Liver (tissue), 9 donors: ENCODE measurements around the gene CACNB1. TPM values are rescaled to one million over a fixed set of nuclear protein-coding genes. Genes with fewer than 3 reads are reported as not detected.

Source experiments
- DNase-seq: peaks from one replicate; pipeline ENCODE4 v3.0.0-alpha.2; 2017; ENCODE audit warnings: low spot score
- H3K27ac ChIP-seq, 2 donors: one replicate each; pipeline ENCODE4 v1.7.0; 2013; ENCODE audit warnings: inconsistent platforms in 2 of 2, low read length in 2 of 2, control low read depth in 1 of 2, low read depth in 1 of 2, mild to moderate bottlenecking in 1 of 2
- H3K27me3 ChIP-seq, 4 donors: one replicate each; pipeline versions ENCODE4 v1.6.1 to v1.7.0; 2013; ENCODE audit warnings: low read length in 3 of 4, inconsistent platforms in 1 of 4, mild to moderate bottlenecking in 1 of 4, moderate library complexity in 1 of 4; ENCODE audit not compliant: control insufficient read depth in 4 of 4, insufficient read depth in 4 of 4
- H3K36me3 ChIP-seq, 4 donors: one replicate each; pipeline versions ENCODE4 v1.6.1 to v1.7.0; 2013; ENCODE audit warnings: low read length in 3 of 4, mild to moderate bottlenecking in 3 of 4, low read depth in 1 of 4, moderate library complexity in 1 of 4; ENCODE audit not compliant: control insufficient read depth in 4 of 4, insufficient read depth in 3 of 4
- H3K4me1 ChIP-seq, 4 donors: one replicate each; pipeline versions ENCODE4 v1.6.1 to v1.7.0; 2013; ENCODE audit warnings: low read length in 3 of 4, mild to moderate bottlenecking in 3 of 4, moderate library complexity in 1 of 4; ENCODE audit not compliant: control insufficient read depth in 4 of 4, insufficient read depth in 4 of 4
- H3K4me3 ChIP-seq, 3 donors: one replicate each; pipeline versions ENCODE4 v1.6.1 to v1.7.0; 2013; ENCODE audit warnings: low read length in 3 of 3, control low read depth in 1 of 3, low read depth in 1 of 3, mild to moderate bottlenecking in 1 of 3
- H3K9ac ChIP-seq, 2 donors: one replicate each; pipeline ENCODE4 v1.7.0; 2013; ENCODE audit warnings: low read length in 2 of 2, mild to moderate bottlenecking in 2 of 2, moderate library complexity in 2 of 2, control low read depth in 1 of 2, low read depth in 1 of 2
- H3K9me3 ChIP-seq, 4 donors: one replicate each; pipeline versions ENCODE4 v1.6.1 to v1.7.0; 2013; ENCODE audit warnings: low read length in 3 of 4; ENCODE audit not compliant: control insufficient read depth in 4 of 4
- EGR1 ChIP-seq, 2 donors: IDR thresholded peaks; 2 replicates each; pipeline ENCODE4 v1.6.1; 2016 to 2018; ENCODE audit warnings: antibody characterized with exemption in 2 of 2, low read depth in 2 of 2
- FOXA1 ChIP-seq: IDR thresholded peaks from 2 replicates; pipeline ENCODE4 v1.6.1; 2016; ENCODE audit warnings: antibody characterized with exemption
- FOXA2 ChIP-seq: IDR thresholded peaks from 2 replicates; pipeline ENCODE4 v1.6.1; 2016; ENCODE audit warnings: antibody characterized with exemption
- GABPA ChIP-seq, 2 donors: IDR thresholded peaks in 1 of 2; conservative IDR thresholded peaks in 1 of 2; 2 replicates each; pipeline ENCODE4 v1.6.1; 2016; ENCODE audit warnings: antibody characterized with exemption in 2 of 2, mild to moderate bottlenecking in 1 of 2, moderate library complexity in 1 of 2
- HNF4A ChIP-seq, 2 donors: conservative IDR thresholded peaks; 2 replicates each; pipeline ENCODE4 v1.6.1; 2016; ENCODE audit warnings: antibody characterized with exemption in 2 of 2, mild to moderate bottlenecking in 2 of 2
- HNF4G ChIP-seq: IDR thresholded peaks from 2 replicates; pipeline ENCODE4 v1.6.1; 2016; ENCODE audit warnings: antibody characterized with exemption
- JUND ChIP-seq, 2 donors: IDR thresholded peaks; 2 replicates each; pipeline ENCODE4 v1.6.1; 2016; ENCODE audit warnings: antibody characterized with exemption in 2 of 2
- NR2F2 ChIP-seq: IDR thresholded peaks from 2 replicates; pipeline ENCODE4 v1.6.1; 2016; ENCODE audit warnings: antibody characterized with exemption
- RAD21 ChIP-seq, 2 donors: IDR thresholded peaks; 2 replicates each; pipeline ENCODE4 v1.6.1; 2016; ENCODE audit warnings: antibody characterized with exemption in 2 of 2, mild to moderate bottlenecking in 2 of 2
- RXRA ChIP-seq, 2 donors: IDR thresholded peaks; 2 replicates each; pipeline ENCODE4 v1.6.1; 2017 to 2018; ENCODE audit warnings: antibody characterized with exemption in 2 of 2, mild to moderate bottlenecking in 1 of 2
- SP1 ChIP-seq: IDR thresholded peaks from 2 replicates; pipeline ENCODE4 v1.6.1; 2018; ENCODE audit warnings: antibody characterized with exemption, mild to moderate bottlenecking
- TAF1 ChIP-seq: conservative IDR thresholded peaks from 2 replicates; pipeline ENCODE4 v1.6.1; 2016; ENCODE audit warnings: antibody characterized with exemption, mild to moderate bottlenecking
- YY1 ChIP-seq: IDR thresholded peaks from 2 replicates; pipeline ENCODE4 v1.6.1; 2016; ENCODE audit warnings: antibody characterized with exemption, mild to moderate bottlenecking
- WGBS: extraction: QIAGEN DNeasy Blood & Tissue Kit; methylation state at CpG from one replicate; pipeline ENCODE4 v1.1.7; 2013; 5-methylcytosine and 5-hydroxymethylcytosine counted together
- polyA plus RNA-seq, 2 donors: library from polyadenylated mRNA; stranded (reverse) in 1 of 2; unstranded in 1 of 2; fragments of 200-250 nt in 1 of 2; fragments of >200 nt in 1 of 2; fragmentation: Nextera tagmentation in 1 of 2; extraction: Ambion mirVana in 1 of 2; gene quantifications; one replicate each; pipeline versions ENCODE4 v1.2.1 to v1.2.3, GENCODE V29; 2013 to 2015
- total RNA-seq, 2 donors: library from RNA; depleted of rRNA; stranded (reverse); fragments of >200 nt; gene quantifications; one replicate each; pipeline ENCODE4 v1.2.3, GENCODE V29; 2014
- TF ChIP-seq, protein P1 (sequence below): IDR thresholded peaks from 2 replicates; pipeline ENCODE4 v1.6.1; 2016; ENCODE audit warnings: antibody characterized with exemption
- TF ChIP-seq, protein P2 (sequence below): IDR thresholded peaks from 2 replicates; pipeline ENCODE4 v1.6.1; 2016; ENCODE audit warnings: antibody characterized with exemption
- TF ChIP-seq, protein P3 (sequence below): IDR thresholded peaks from 2 replicates; pipeline ENCODE4 v1.6.1; 2016; ENCODE audit warnings: antibody characterized with exemption
- TF ChIP-seq, protein P4 (sequence below): IDR thresholded peaks from 2 replicates; pipeline ENCODE4 v1.6.1; 2016; ENCODE audit warnings: antibody characterized with exemption, mild to moderate bottlenecking
- TF ChIP-seq, protein P5 (sequence below): fragments of 150-350 bp; IDR thresholded peaks from 2 replicates; pipeline ENCODE4 v1.5.1; 2017; ENCODE audit warnings: improper control_type of control experiment, low read depth, low read length; ENCODE audit not compliant: missing input control
- donor health status: healthy.
- donor health status: healthy.
- donor health status: healthy.
- donor health status: healthy.
- donor health status: healthy.

The CACNB1 gene
- total and polyA plus RNA-seq, 4 donors: 0.05 to 1.3 (median 0.26) TPM

DNA sequence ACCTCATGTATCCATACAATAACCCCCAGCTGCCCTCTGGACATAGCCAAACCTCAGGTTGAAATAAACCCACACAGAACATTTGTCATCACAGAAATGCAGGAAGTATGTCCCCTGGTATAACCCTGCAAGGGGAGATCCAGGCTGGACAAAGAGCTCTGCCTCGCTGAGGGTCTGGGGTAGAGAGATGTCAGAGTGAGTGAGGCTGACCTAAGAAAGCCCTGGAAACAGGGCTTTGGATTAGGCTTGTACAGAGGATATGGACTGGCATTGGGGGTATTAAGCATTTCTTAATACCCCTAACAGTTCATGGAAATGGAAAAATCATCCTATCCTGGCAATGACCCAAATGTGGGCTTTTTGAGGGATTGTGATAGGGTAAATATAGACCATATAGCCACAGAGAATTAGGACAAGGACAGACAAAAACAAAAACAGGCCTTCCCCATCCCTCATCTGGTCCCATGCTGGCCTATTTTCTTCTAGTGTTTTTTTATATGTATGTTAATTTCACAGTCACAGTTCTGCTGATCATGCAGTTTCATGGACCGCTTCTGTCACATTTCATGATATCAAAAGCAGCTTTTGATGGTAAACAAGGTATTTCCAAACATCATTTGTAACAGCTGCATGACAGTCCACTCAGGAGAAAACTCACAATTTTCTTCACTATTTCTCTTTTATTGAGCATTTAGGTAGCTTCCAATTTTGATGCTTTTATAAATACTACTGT is 72.2 kb downstream of the CACNB1 start (continued):
- TF ChIP-seq, protein P1, sequence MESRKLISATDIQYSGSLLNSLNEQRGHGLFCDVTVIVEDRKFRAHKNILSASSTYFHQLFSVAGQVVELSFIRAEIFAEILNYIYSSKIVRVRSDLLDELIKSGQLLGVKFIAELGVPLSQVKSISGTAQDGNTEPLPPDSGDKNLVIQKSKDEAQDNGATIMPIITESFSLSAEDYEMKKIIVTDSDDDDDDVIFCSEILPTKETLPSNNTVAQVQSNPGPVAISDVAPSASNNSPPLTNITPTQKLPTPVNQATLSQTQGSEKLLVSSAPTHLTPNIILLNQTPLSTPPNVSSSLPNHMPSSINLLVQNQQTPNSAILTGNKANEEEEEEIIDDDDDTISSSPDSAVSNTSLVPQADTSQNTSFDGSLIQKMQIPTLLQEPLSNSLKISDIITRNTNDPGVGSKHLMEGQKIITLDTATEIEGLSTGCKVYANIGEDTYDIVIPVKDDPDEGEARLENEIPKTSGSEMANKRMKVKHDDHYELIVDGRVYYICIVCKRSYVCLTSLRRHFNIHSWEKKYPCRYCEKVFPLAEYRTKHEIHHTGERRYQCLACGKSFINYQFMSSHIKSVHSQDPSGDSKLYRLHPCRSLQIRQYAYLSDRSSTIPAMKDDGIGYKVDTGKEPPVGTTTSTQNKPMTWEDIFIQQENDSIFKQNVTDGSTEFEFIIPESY: no peak
- TF ChIP-seq SP1 (no peak), JUND (IDR thresholded peaks at IDR 0.05) (no peak), RXRA (IDR thresholded peaks at IDR 0.05) (no peak), YY1 (no peak), RAD21 (IDR thresholded peaks at IDR 0.05) (no peak), NR2F2 (no peak)
- TF ChIP-seq, protein P2, sequence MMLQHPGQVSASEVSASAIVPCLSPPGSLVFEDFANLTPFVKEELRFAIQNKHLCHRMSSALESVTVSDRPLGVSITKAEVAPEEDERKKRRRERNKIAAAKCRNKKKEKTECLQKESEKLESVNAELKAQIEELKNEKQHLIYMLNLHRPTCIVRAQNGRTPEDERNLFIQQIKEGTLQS: no peak

DNA sequence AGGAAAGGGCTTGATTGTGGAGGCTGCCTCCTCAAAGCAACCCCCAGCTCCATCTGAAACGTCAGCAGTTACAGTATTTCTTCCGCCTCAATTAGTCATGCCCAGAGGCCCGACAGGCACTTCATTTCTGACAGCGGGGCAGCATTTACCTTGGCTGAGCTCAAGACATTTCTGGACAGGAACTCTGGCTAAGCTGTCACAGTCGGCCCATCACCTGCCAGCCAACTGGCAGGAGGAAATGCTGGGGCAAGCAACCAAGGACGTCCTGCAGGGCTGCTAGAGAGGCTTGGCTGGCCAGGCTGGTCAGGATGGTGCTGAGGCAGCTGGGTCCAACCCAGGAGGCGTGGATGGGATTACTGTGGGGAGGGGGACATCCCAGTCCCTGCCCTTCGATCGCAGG is 73.8 kb downstream of the CACNB1 start:
- Histone ChIP-seq H3K27me3 (no peaks in the 10 kb centered on the region), H3K9ac (no peak overlapping the region)

More for the DNA sequence above, 73.8 kb downstream of the CACNB1 start:
- H3K36me3 ChIP-seq: no peaks in the 10 kb centered on the region
- no peak for DNase-seq
- no peak overlapping the region for H3K27ac ChIP-seq
- TF ChIP-seq SP1: no peak
- no peak for TF ChIP-seq HNF4G
- no peak for TF ChIP-seq RAD21 (IDR thresholded peaks at IDR 0.05)
- TF ChIP-seq, protein P1: no peak
- no peak for TF ChIP-seq JUND (IDR thresholded peaks at IDR 0.05)
- TF ChIP-seq, protein P3, sequence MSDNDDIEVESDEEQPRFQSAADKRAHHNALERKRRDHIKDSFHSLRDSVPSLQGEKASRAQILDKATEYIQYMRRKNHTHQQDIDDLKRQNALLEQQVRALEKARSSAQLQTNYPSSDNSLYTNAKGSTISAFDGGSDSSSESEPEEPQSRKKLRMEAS: no peak
- no peak for TF ChIP-seq EGR1 (IDR thresholded peaks at IDR 0.05; ENCODE audit: low read depth in 2 of 2)
- TF ChIP-seq, protein P2: no peak
- no peak for TF ChIP-seq HNF4A (conservative IDR thresholded peaks at IDR 0.05)
- TF ChIP-seq, protein P4, sequence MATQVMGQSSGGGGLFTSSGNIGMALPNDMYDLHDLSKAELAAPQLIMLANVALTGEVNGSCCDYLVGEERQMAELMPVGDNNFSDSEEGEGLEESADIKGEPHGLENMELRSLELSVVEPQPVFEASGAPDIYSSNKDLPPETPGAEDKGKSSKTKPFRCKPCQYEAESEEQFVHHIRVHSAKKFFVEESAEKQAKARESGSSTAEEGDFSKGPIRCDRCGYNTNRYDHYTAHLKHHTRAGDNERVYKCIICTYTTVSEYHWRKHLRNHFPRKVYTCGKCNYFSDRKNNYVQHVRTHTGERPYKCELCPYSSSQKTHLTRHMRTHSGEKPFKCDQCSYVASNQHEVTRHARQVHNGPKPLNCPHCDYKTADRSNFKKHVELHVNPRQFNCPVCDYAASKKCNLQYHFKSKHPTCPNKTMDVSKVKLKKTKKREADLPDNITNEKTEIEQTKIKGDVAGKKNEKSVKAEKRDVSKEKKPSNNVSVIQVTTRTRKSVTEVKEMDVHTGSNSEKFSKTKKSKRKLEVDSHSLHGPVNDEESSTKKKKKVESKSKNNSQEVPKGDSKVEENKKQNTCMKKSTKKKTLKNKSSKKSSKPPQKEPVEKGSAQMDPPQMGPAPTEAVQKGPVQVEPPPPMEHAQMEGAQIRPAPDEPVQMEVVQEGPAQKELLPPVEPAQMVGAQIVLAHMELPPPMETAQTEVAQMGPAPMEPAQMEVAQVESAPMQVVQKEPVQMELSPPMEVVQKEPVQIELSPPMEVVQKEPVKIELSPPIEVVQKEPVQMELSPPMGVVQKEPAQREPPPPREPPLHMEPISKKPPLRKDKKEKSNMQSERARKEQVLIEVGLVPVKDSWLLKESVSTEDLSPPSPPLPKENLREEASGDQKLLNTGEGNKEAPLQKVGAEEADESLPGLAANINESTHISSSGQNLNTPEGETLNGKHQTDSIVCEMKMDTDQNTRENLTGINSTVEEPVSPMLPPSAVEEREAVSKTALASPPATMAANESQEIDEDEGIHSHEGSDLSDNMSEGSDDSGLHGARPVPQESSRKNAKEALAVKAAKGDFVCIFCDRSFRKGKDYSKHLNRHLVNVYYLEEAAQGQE: no peak
- no peak for TF ChIP-seq GABPA (IDR thresholded peaks at IDR 0.05 in 1 of 2, conservative IDR thresholded peaks at IDR 0.05 in 1 of 2)
- TF ChIP-seq, protein P5, sequence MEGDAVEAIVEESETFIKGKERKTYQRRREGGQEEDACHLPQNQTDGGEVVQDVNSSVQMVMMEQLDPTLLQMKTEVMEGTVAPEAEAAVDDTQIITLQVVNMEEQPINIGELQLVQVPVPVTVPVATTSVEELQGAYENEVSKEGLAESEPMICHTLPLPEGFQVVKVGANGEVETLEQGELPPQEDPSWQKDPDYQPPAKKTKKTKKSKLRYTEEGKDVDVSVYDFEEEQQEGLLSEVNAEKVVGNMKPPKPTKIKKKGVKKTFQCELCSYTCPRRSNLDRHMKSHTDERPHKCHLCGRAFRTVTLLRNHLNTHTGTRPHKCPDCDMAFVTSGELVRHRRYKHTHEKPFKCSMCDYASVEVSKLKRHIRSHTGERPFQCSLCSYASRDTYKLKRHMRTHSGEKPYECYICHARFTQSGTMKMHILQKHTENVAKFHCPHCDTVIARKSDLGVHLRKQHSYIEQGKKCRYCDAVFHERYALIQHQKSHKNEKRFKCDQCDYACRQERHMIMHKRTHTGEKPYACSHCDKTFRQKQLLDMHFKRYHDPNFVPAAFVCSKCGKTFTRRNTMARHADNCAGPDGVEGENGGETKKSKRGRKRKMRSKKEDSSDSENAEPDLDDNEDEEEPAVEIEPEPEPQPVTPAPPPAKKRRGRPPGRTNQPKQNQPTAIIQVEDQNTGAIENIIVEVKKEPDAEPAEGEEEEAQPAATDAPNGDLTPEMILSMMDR: no peak
- TF ChIP-seq TAF1: no peak
- TF ChIP-seq RXRA (IDR thresholded peaks at IDR 0.05): no peak
- TF ChIP-seq FOXA1: no peak
- no peak for TF ChIP-seq NR2F2
- TF ChIP-seq YY1: no peak
- no peak for TF ChIP-seq FOXA2
- no peaks in the 10 kb centered on the region for H3K9me3 ChIP-seq
- no peaks in the 10 kb centered on the region for H3K4me1 ChIP-seq
- no peak overlapping the region for H3K4me3 ChIP-seq
- 81% methylated on average over 9 of the region's 9 CpGs for WGBS
